Fibroblast of lung (primary cell): ENCODE data around the gene MIOS.

ENCODE experiments used
- EZH2 ChIP-seq: IDR thresholded peaks from 2 replicates; pipeline ENCODE4 v1.5.1; 2012; ENCODE audit warnings: low read length, control low read depth, mild to moderate bottlenecking; ENCODE audit errors: missing control alignments
- TF ChIP-seq, protein P1 (sequence below), 2 donors: IDR thresholded peaks in 1 of 2; conservative IDR thresholded peaks in 1 of 2; 1 replicate in 1 of 2; 2 replicates in 1 of 2; pipeline ENCODE4 v1.5.1; 2011 to 2012; ENCODE audit warnings: low read length in 2 of 2, control low read depth in 1 of 2, inconsistent platforms in 1 of 2, low read depth in 1 of 2, mild to moderate bottlenecking in 1 of 2

DNA sequence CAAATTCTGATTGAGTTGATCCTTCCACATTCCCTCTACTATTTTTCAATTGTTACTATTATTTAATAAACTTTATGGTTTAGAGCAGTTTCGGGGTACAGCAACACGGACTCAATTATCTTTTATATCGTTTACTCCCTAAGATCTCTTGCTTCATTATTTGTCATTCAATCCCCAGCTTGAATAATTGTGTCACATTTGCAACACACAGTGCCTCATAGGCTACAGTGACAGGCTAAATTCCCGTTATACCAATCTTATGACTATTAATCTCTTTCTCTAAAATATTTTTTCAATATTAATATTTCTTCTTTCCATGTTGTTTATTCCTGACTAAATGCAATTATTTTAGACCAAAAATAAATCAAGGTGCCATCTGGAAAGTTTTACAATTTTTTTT is 27.0 kb upstream of the MIOS start:
- TF ChIP-seq, protein P1, sequence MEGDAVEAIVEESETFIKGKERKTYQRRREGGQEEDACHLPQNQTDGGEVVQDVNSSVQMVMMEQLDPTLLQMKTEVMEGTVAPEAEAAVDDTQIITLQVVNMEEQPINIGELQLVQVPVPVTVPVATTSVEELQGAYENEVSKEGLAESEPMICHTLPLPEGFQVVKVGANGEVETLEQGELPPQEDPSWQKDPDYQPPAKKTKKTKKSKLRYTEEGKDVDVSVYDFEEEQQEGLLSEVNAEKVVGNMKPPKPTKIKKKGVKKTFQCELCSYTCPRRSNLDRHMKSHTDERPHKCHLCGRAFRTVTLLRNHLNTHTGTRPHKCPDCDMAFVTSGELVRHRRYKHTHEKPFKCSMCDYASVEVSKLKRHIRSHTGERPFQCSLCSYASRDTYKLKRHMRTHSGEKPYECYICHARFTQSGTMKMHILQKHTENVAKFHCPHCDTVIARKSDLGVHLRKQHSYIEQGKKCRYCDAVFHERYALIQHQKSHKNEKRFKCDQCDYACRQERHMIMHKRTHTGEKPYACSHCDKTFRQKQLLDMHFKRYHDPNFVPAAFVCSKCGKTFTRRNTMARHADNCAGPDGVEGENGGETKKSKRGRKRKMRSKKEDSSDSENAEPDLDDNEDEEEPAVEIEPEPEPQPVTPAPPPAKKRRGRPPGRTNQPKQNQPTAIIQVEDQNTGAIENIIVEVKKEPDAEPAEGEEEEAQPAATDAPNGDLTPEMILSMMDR (conservative IDR thresholded peaks at IDR 0.05 in 1 of 2, IDR thresholded peaks at IDR 0.05 in 1 of 2; ENCODE audit: low read depth in 1 of 2, low read length in 2 of 2) = no peak
- no peak for TF ChIP-seq EZH2
